HG03060 (cell line): Measurements from ENCODE around the gene PSMG3.

Source experiments
- ATAC-seq: cut with Tn5 transposase; IDR thresholded peaks from one replicate; pipeline ENCODE4 v1.9.1; 2021; ENCODE audit warnings: low read depth, moderate number of reproducible peaks; ENCODE audit not compliant: unreplicated experiment

The PSMG3 gene, protein sequence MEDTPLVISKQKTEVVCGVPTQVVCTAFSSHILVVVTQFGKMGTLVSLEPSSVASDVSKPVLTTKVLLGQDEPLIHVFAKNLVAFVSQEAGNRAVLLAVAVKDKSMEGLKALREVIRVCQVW

DNA sequence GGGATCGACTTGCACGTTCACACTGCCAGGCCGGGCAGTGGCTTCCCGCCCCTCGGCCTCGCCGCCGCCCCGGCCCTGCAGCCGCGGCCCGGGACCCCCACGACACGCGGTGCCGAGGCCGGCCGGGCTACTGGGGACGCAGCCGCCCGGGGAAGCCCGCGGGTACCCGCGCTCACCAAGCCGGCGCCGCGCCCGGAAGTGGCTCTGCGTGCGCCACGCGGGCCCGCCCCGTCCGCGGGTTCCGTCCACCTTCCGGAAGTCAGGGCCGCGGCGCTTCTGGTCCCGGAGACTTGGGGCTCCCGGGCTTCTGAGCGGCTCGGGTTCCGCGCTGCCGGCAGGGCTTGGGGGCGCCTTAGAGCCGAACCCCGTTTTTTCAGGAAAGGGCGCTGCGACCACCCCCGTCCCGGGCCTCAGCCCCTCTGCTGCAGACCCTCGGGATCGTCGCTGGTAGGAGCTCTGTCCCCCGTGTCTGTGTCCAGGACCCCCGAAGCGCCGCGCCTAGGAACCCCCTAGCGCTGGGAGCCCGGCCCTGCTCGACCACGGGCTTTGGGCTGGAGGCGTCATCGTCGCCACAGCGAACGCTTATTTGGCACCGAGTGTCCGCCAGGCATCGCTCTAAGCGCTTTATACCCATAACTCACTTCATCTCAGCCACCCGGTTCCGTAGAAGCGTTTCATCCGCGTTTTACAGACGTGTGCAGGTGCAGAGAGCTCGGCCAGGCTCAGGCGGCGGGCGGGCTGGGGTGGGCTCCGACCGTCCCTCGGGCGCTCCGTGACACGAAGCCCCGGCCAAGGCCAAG lies at the start of gene PSMG3:
Gene PSMG3, minus strand, starts transcription at position 200 of the 800 bp plus-strand sequence. CDS start 693 bp downstream, outside the sequence.
- peak; percentile 66 for ATAC-seq

DNA sequence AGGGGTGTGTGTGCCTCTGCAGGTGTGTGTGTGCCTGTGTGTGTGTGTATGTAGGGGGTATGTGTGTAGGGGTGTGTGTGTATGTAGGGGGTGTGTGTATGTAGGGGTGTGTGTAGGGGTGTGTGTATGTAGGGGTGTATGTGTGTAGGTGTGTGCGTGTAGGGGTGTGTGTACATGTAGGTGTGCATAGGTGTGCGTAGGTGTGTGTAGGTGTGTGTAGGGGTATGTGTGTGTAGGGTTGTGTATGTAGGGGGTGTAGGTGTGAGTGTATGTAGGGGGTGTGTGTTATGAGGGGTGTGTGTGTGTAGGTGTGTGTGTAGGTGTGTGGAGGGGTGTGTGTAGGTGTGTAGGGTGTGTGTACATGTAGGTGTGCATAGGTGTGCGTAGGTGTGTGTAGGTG lies 48.6 kb upstream of the PSMG3 start:
- no peak for ATAC-seq

DNA sequence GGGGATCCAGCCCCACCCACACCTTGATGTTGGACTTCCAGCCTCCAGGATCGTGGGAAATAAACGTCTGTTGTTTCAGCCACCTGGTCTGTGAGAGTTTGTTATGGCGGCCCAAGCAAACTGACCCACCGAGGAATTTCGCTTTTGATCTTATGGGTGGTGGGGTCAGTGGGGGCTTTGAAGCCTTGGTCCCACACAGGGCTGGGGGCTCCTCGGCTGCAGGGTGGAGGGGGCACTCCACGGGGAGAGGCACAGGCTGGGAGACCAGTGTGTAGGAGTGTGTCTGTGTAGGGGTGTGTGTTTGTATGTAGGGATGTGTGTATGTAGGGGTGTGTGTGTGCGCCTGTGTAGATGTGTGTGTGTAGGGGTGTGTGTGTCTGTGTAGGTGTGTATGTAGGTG lies 48.1 kb upstream of the PSMG3 start:
- no peak for ATAC-seq

DNA sequence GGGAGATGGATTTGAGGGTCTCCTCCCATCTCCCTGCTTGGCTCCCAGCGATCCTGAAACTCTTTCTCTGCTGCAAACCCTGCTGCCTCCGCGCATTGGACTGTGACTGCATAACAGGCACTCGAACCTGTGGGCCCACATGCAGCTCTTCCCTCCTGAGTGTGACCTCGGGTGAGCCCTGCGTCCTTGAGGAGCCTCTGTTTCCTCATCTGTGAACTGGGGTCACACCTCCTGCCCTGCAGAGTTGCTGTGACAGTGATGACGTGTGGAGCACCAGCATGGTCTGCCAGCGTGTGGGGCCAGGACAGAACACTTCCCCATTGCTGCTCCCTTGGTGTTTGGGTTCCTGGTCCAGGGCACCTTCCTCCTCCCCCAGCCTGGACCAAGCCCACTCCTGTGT lies 46.9 kb upstream of the PSMG3 start:
- ATAC-seq = no peak

- ATAC-seq = no peak
Observed at GRCh38 chr7:1611708-1612241, 41.9 kb upstream of the PSMG3 start.

DNA sequence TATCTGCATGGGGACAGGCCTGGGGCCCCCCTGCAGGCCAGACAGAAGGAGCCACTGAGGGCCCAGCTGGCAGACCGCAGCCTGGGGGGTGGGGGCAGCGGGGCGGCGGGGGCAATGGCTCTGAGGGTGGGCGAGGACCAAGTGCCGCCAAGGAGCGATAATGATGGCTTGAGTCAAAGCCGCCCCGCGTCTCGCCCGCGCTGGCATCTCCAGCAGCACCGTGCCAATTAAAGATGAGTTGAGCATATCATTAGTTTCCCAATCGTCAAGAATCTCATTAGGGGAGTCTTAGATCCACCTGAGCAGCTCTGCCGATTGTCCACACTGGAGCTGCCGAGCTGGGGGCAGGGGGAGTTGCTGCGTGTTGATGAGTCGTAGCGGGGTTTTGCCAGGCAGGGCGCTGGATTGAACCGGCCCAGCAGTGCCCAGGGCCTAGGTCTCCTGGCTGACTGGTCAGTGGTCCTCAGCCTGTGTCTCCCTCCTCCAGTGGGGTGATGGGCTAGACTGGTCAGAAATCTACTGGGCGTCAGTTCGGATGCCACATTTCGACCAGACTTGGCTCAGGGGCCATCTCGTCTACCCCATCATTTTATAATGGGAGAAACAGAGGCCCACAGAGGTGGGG lies 41.0 kb upstream of the PSMG3 start:
- ATAC-seq = no peak

DNA sequence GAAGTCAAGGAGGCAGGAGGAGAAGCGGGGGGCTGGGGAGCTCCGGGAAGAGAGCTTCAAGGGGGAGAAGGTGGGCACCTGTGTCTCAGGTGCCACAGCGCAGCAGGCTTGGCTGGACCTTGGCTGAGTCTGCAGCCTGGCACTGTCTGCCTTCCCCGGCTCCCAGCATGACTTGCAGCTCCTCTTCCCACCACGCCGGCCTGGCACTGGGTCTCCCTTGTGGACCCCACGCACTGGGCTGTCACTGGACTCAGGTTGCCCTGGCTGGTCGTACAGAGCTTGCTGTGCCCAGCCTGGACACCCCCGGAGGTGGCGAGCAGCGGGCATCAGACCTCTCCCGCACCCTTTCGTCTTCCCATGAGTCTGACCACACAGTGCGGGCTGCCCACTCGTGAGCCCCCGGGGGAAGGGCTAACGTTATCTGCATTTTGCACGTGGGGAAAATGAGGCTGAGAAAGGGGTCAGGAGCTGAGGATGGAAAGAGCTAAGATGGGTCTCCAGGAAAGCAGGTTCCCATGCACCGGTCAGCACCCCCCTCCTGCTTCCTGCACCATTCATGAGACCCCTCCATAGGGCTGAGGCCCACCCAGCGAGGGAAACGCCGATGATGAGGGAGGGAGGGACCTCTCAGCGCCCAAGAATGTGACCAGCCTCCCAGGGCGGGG lies 40.3 kb upstream of the PSMG3 start:
- ATAC-seq = no peak

DNA sequence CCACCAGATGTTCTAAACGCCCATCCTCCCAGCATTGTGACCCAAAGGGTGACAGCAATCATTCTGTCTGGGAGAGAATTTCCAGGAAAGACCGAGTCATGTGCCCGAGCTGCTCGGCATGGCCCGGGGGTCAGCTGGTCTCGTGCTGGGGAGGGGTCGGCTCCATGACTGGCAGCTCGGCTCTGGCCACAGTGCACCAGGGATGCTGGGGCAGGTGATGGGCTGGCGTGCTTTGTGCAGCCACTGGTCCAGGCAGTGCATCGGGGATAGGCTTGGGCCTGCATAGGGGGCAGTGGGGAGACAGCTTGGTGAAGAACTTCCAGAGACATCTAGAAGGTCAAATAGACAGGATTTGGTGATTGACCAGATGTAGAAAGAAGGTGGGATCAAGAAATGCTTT lies 39.2 kb upstream of the PSMG3 start:
- ATAC-seq = no peak

GRCh38 chr7:1608318-1608717 lies 38.5 kb upstream of the PSMG3 start:
- no peak for ATAC-seq

DNA sequence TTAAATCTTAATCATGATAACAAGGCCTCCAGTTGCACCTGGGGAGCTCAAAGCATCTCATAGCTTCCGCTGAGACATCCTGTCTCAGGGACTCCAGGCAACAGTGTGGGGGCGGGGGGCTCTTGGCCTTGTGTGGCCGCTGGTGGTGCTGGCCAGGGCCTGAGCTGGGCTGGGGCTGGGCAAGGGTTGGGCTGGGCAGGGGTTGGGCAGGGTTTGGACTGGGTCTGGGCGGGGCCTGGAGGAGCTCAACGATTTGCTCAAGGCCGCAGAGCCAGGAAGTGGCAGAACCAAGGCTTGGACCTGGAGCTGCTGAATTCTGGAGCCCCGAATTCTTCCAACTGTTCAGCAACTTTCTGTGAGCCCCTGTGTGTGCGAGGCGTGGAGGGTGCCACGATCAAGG lies 37.9 kb upstream of the PSMG3 start:
- ATAC-seq = no peak

GRCh38 chr7:1607001-1607400 lies 37.2 kb upstream of the PSMG3 start:
- ATAC-seq = no peak

DNA sequence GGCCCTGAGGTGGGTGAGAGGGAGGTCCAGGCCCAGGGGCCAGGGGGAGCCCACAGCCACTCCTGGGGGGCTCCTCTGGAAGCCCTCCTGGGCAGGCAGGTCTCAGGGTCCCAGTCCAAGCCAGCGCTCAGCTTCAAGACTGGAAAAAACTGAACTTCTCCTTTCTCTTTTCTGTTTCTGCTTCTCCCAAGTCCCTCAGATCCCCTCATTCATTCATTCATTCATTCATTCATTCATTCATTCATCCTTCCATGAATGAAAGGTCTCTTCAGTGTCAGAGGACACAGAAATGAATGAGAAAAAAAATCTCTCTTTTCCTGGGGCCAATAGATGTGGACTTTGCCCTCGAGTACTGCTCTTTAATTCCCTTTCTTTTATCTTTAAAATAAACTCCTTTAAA lies 34.6 kb upstream of the PSMG3 start:
- ATAC-seq = no peak

- ATAC-seq = no peak
Observed at GRCh38 chr7:1603346-1604225, 33.8 kb upstream of the PSMG3 start.

GRCh38 chr7:1602386-1602785 lies 32.6 kb upstream of the PSMG3 start:
- ATAC-seq = no peak

- no peak for ATAC-seq
Observed at GRCh38 chr7:1601956-1602355, 32.1 kb upstream of the PSMG3 start.

- no peak for ATAC-seq
Observed at GRCh38 chr7:1599640-1600395, 30.0 kb upstream of the PSMG3 start.

GRCh38 chr7:1598961-1599639 lies 29.3 kb upstream of the PSMG3 start:
- ATAC-seq = no peak

DNA sequence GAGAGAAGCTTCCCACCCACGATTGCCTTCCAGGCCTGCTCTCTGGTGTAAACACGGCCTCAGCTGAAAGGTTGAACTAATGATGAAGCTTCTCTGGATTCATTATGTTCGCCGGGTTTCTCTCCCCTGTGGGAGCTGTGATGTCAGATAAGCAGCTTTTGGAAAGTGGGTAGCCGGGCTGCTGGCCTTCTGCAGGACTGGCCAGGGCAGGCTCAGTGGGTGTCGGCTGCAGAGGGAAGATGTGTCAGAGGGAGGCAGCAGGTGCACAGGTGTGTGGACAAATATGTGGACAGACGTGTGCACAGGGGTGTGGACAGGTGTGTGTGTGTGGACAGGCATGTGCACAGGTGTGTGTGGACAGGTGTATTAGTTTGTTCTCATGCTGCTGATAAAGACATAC lies 28.5 kb upstream of the PSMG3 start:
- ATAC-seq = no peak

DNA sequence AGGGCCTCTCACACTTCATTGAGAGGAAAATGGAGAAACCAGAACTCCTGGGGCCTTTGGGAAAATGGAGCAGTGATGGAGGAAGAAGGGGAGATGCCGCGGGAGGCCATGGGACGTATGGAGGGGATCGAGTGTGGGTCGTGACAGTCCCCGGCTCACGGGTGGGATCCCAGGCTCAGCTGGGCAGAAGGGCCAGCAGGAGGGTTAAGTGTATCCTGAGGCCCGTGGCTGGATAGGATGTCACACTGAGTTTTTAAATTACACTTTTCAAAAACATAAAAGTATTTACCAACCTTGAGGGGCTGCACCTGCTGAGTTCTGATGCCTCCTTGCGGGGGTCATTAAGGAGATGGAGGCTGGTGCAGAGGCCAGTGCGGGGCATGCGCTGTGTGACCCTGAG lies 28.0 kb upstream of the PSMG3 start:
- ATAC-seq = no peak
